GM21528 (cell line): Measurements from ENCODE around the gene ZPLD1.

ENCODE experiments used
- ATAC-seq: cut with Tn5 transposase; IDR thresholded peaks from one replicate; pipeline ENCODE4 v1.9.1; 2021; ENCODE audit warnings: mild to moderate bottlenecking, moderate library complexity; ENCODE audit not compliant: unreplicated experiment, low FRiP score

Gene ZPLD1

GRCh38 chr3:102464261-102464660, 29.4 kb downstream of the ZPLD1 start:
- ATAC-seq = no peak

DNA sequence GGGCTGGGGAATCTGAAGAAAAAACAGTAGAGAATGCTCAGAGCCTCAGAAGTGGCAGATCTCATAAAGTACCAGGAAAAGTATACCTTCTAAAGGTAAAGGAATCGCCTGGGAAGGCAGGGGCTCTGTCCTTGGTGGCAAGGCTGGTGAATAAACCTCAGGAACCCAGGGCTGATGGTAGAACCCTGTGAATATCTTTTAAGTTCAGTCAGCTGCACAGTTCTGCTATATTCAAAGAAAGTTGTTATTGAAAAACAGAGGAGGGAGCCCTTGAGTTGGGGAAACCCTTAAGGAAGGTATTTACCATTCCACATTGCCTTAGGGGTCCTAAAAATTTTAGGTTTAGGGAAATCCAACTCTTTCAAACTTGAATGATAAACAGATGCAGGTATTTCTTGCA, 31.2 kb downstream of the ZPLD1 start:
- ATAC-seq = no peak

GRCh38 chr3:102470066-102470465, 35.3 kb downstream of the ZPLD1 start:
- ATAC-seq = no peak

DNA sequence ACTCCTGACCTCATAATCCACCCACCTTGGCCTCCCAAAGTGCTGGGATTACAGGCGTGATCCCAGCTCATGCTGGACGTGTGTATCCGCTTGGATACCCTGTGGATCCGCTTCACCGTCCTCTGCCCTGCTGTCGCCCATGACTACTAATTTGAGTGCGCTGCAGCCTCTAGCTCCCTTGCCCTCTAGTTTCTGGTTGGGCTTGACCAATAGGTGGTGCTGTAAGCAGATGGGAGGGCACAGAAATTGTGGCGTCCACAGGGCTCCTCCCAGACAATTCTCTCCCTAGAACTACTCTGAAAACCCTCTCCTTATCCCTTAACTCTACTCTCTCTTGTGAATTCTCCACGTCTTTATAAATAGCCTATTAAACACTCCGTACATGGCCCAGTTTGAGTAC, 36.2 kb downstream of the ZPLD1 start:
- no peak for ATAC-seq

DNA sequence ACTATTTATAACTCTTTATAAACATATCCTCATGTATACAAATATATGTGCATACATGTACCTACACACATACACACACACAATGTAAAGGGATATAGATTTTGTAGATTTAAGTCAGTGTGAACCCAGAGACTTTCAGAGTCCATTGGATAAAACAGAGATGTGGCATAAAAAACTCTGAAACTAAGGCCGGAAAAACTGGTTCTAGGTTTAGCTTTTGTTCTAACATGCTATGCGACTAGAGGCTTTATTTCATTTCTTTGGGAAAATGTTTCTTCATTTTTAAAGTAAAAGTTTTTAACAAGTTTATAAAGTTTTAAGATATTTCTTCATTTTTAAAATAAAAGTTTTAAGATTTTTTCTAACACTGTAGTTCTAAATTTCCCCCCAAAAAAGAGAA, 36.7 kb downstream of the ZPLD1 start:
- ATAC-seq = no peak

- ATAC-seq = no peak
These were observed 38.8 kb downstream of the ZPLD1 start for GRCh38 chr3:102473648-102474047.

DNA sequence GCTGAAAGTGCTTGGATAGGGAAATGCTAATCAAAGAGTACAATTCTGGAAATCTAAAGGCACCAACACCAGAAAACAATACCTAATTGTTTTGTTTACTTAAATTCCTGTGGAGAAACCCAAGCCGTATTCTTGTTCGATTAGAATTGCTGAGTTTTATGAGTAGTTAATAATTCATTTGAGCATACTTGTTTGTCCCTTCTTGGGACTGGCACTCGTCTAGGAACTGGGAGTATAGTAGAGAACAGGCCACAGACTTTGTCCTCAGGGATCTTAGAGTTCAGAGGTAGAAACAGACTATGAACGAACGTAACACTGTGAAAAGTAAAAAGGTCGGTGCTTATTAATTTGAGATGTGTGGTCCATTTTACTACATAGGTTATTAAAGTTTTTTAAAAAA, 39.4 kb downstream of the ZPLD1 start:
- no peak for ATAC-seq

- ATAC-seq = no peak
These were observed 41.4 kb downstream of the ZPLD1 start for GRCh38 chr3:102476198-102476597.

DNA sequence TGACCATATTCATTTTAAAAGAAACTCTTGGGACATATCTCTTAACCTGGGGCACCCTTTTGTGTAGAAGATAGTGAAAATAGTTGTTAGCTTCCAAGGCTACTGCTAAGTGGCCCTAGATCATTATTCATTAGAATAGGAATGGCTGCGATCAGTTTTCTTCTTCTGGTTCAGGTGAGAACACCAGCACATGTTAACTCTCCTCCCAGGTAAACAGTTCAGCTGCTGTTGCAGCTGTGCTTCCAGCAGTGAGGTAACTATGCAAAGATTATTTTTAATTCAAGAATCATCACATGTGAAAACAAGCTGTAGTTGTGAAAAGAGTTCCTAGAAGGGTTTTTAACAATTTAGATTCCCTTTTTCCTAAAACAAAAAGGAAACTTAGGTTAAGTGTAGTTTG, 43.3 kb downstream of the ZPLD1 start:
- ATAC-seq = no peak

- no peak for ATAC-seq
These were observed 45.3 kb downstream of the ZPLD1 start for GRCh38 chr3:102480139-102480538.

- ATAC-seq = no peak
These were observed 46.2 kb downstream of the ZPLD1 start for GRCh38 chr3:102481050-102481449.

- ATAC-seq = no peak
These were observed 48.7 kb downstream of the ZPLD1 start for GRCh38 chr3:102483556-102483955.

- ATAC-seq = no peak
These were observed 49.5 kb downstream of the ZPLD1 start for GRCh38 chr3:102484363-102484762.

DNA sequence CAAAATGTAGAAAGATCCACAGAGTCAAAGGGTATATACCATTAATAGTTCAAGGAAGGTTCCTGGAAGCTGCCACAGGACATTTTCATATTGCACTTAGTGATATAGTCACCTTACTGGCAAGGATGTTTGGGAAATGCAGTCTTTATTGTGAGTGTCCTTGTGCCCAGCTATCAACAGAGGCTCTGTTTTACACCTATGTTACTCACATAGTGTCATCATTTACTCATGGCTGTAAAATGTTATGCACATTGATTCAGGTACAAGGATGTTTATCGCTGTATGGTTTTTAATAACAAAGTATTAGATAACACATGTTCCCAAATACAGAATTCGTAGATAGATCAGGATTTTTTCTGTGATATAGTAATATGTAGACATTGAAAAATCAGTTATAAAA, 50.9 kb downstream of the ZPLD1 start:
- no peak for ATAC-seq

DNA sequence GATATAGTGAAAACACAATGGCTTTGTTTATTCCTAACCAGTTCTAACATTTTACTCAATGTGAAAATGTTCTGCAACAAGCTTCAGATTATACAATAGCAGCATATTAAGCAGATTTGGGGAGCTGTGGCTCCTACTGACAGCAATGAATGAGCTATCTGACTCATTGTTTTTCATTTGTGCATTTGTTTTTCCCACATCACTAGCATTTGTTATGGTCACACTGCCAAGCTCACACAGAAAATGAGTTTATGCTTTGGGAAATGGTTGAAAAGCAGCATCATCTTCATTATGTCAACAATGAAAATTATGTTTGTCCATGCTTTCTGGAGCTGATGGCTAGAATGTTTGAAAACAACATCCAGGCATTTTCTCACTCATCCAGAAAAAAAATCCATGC, 53.5 kb downstream of the ZPLD1 start:
- no peak for ATAC-seq

- no peak for ATAC-seq
These were observed 57.5 kb downstream of the ZPLD1 start for GRCh38 chr3:102492300-102492699.

GRCh38 chr3:102497571-102497970, 62.8 kb downstream of the ZPLD1 start:
- ATAC-seq = no peak

- ATAC-seq = no peak
These were observed 70.7 kb downstream of the ZPLD1 start for GRCh38 chr3:102505542-102505941.

DNA sequence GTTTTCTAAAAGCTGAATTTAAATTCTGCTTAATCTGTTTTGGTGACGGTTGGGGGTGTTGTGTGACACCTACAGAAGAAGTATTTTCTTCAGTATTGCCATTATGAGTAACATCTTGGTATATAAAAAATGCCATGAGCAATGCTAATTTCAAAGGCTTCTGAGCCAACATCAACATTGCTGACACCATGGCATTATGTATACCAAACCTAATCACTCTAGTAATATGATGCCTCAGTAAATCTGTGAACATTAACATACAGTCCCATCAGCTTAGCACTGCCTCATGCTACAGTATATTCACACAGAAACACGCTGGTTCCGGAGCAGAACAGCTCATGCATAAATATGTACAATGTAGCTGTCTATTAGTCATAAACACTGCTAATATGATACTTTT, 75.8 kb downstream of the ZPLD1 start:
- no peak for ATAC-seq

GRCh38 chr3:102511168-102511567, 76.4 kb downstream of the ZPLD1 start:
- no peak for ATAC-seq

- ATAC-seq = no peak
These were observed 76.8 kb downstream of the ZPLD1 start for GRCh38 chr3:102511639-102512038.

GRCh38 chr3:102512734-102513504, 78.1 kb downstream of the ZPLD1 start:
- ATAC-seq = no peak

DNA sequence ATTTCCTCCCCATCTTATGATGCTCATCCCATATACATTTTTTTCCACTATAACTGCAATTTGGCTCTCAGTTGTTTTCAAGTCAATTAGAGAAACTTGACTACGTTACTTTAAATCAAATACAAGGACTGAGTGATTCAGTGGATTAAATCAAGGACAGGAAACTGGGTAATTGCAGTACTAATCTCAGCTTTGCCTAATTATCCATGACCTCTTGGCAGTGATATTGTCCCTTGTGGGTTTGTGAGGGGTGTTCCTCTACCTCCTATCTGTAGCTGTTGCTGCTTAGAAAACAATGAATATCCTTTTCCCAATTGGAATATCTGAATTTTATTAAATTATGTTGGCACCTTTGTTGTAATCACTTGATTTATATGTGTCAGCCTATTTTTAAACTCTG, 79.4 kb downstream of the ZPLD1 start:
- no peak for ATAC-seq
